GM12892 (cell line): ENCODE results near the gene KCNN2.

Experiments used
- POLR2A ChIP-seq: IDR thresholded peaks from 2 replicates; pipeline ENCODE4 v1.6.1; 2011; ENCODE audit warnings: low read depth, low read length, control low read depth
- POLR2AphosphoS5 ChIP-seq: IDR thresholded peaks from 2 replicates; pipeline ENCODE4 v1.6.1; 2011; ENCODE audit warnings: low read depth, low read length, control low read depth
- TAF1 ChIP-seq: IDR thresholded peaks from 2 replicates; pipeline ENCODE4 v1.6.1; 2011; ENCODE audit warnings: low read depth, mild to moderate bottlenecking, control low read depth, low read length, borderline replicate concordance

GRCh38 chr5:114402206-114402605 lies 40.3 kb downstream of the KCNN2 start:
- TF ChIP-seq POLR2A = no peak
- no peak for TF ChIP-seq POLR2AphosphoS5
- no peak for TF ChIP-seq TAF1
